Stimulated activated CD4-positive, alpha-beta T cell treated with anti-CD3 and anti-CD28 coated beads, Interleukin-1b, Interleukin-23, amount 100 ng/mL, for 24 hours (primary cell): Measurements from ENCODE around the gene CDC25B.

ENCODE experiments used
- DNase-seq, 4 experiments: peaks; one replicate each; pipeline ENCODE4 v3.0.0-alpha.2; 2020; ENCODE audit warnings: low read depth in 4 of 4, low spot score in 1 of 4

Gene CDC25B

GRCh38 chr20:3763671-3764601 is 32.2 kb upstream of the CDC25B start:
- no peak for DNase-seq

DNA sequence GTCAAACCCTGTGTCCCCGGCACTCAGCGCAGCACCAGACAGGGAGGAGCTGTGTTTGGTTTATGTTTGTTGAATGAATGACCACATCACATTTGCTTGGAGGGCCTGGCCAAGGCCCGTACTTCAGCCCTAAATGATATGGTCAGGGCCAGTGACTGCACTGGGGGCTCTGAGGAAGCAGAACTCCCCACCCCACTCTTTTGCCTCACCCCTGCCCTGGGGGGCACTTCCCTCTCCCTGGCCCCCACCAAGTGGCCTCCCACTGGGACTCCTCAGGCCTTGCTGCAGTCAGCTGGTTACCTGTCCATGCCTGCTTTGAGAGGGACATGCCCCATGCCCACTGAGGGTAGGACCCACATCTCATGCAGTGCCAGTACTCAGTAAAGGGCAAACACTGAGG is 31.5 kb upstream of the CDC25B start:
- DNase-seq: no peak

GRCh38 chr20:3765171-3765882 is 30.8 kb upstream of the CDC25B start:
- no peak for DNase-seq

DNA sequence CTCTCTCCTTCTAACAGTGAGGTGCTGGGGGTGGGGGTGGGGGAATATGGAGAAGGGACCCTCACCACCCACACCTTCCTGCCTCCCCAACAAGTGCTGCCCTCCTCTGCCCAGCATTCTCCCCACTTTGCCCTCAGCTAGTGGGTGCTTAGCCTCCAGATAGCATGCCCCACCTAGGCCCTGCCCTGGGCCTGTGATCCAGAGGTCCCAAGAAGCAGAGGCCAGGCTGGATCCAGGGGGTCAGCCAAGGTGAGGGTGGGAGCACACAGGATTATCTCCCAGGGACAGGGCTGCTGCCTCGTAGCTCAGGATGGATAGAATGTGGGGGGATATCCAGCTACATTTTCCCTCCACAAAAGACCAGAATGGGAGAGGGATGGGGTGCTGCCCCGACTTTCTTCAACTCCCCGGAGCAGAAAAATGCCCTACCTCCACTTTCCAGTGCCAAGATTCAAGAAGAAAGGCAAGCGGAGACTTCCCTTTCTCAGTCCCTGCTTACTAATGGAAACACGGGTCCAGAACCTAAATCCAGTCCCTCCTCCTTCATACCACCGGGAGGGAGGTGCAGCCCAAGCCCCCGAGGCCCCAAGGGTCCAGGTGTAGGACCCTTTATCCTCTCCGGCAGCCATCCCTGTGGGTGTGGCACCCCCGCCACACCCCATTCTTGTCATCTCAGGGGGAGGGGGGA is 29.5 kb upstream of the CDC25B start:
- no peak for DNase-seq

DNA sequence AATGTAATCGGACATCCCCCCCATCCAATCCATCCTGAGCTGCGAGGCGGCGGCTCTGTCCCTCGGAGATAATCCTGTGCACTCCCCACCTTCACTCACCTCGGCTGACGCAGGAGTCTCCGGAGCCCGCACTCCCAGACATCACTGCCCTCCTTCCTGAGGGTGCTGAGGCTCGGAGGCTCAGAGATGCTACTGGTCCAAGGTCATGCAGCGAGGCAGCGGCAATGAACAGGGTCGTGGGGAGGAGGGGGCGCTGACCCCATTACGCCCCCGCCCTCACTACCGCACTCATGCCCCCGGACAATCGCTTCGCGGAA is 29.0 kb upstream of the CDC25B start:
- DNase-seq: no peak

DNA sequence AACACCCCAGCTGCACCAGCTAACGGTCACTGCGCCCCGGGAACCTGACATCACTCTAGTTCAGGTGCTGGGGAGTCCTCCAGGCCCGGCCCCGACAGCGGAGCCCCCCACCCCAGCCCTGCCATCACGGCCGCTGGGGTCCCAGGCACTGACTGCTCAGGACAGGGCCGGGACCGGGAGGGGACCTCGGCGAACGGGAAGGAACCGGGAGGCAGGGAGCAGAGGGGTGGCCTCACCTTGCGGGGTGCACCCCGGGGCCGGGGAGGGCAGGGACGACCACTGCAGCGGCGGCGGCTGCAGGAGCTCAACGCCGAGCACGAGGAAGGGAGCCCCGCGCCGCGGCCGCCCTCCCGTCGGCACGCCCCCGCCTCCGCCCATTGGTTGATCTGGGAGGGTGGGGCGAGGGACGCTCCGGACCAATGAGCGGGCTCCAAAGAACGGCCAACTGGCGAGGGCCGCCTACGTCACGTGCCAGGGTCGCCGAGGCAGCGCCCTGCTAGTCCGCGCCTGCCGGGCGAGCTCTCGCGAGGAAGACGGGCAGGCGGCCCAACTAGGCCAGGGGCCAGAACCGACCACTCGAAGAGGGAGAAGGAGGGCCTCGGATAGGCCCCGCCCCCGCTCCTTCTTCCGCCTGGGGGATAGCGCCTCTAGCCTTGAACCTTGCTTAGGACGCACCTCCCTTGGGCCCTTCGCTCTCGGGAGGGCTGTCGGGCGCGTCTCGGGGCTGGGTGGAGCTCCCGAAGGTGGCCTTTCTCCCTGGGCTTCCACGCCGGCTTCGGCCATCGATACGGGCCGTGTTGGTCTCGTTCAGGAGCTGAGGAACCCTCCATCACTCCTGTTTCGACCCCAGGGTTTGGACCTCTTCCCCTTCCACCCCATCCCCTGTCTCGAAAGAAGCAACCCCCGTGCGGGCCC is 28.4 kb upstream of the CDC25B start, which contains the start of gene ADISSP:
ADISSP (minus strand) TSS at position 327 of the 915 bp plus-strand sequence. CDS start 7,653 bp downstream, outside the sequence.
- peak; percentile 80 to 98 (median 92) for DNase-seq

- DNase-seq: peak in 3 of 4 experiments; percentile 64 to 74 (median 65)
Observed at GRCh38 chr20:3768342-3769130, 27.6 kb upstream of the CDC25B start.

GRCh38 chr20:3771552-3772058 is 24.5 kb upstream of the CDC25B start:
- no peak for DNase-seq

- DNase-seq: no peak
Observed at GRCh38 chr20:3775457-3776108, 20.5 kb upstream of the CDC25B start.

DNA sequence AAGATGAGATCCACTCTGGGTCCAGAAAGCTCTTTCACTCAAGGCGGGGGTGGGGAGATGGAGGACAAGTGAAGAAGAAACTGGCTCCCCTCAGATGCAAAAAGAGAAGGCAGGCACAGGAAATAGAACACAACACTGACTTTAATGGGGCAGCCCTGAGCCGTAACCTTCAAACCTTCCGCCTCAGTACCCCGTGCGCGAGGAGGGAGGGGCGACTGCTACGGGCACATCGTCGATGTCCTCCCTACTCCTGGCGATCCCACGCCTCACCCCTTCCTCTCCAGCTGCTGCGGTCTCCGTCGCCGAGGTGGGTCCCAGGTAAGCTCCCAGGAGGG is 18.8 kb upstream of the CDC25B start:
- no peak for DNase-seq

- DNase-seq: peak in 1 of 4 experiments; percentile 34
Observed at GRCh38 chr20:3777716-3778629, 18.1 kb upstream of the CDC25B start.

DNA sequence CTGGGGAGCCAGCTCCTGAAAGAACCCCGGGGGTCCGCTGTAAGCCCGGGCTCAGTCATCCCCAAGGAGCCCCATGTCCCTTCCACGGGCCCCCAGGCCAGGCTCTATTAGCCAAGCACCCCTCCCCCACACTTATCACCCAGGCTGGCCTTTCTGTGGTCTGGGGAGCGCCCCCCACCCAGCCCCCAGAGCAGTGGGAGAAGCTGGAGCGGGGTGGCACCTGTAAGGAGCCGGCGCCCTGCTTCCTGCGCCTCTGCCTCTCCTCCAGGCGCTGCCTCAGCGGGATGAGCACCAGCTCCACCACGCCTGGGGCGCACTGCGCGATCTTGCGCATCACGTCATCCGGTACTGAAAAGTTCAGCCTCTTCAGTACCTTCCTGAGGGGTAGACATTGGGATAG is 17.1 kb upstream of the CDC25B start:
- no peak for DNase-seq

DNA sequence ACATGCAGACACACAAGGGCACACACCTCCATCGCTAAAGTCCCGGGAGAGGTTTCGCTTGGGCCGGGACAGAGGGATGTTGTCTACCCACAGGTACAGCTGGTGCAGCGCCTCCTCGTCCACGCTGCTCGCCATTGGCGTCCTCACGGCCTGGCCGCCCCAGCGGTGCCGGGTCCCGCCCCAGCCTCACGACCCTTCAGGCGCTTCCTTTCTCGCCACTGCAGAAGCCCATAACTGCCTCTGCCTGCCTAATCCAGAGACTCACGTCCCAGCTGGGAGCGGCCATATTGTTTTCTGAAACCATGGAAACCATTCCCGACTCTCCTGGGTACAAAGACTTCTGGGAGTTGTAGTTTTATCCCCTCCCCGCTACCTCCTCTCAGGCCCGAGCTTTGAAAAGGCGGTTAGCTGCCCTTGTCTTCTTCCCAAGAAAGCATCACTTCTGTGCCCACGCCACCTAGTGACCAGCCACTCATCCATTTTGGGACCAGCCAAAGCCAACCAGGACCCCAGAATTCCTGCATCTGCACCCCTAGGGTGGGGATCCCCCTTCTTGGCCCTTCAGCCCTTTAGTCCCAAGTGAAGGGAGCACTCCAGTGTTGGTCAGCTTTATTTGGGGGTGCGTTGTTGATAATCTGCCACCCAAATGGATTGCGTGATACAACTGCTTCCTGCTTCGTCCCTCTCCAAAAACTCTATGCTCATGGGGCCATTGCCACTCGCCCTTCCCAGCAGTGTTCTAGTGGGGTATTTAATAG is 14.8 kb upstream of the CDC25B start, which contains the start of gene SPEF1:
SPEF1 (minus strand) TSS at position 296 of the 758 bp plus-strand sequence; CDS start at position 135, 161 bp downstream.
- DNase-seq: no peak

DNA sequence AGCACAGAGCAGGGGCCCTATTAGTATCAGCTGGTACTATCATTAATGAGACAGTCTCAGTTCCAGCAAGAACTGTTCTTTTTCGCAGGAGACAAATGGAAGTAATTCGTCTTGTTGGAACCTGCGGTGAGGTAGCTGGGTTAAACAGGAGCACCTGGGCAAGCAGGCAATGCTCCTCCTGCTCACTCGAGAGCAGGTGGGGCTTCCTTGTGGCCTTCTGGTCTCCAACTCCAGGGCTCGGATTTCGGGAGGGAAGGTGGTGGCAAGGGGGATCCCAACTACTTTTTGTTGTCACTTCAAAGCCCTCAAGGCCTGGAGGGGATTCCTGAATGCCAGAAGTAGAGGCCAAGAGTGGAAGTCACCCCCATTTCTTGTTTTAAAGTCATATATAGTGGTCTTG is 13.5 kb upstream of the CDC25B start:
- no peak for DNase-seq

DNA sequence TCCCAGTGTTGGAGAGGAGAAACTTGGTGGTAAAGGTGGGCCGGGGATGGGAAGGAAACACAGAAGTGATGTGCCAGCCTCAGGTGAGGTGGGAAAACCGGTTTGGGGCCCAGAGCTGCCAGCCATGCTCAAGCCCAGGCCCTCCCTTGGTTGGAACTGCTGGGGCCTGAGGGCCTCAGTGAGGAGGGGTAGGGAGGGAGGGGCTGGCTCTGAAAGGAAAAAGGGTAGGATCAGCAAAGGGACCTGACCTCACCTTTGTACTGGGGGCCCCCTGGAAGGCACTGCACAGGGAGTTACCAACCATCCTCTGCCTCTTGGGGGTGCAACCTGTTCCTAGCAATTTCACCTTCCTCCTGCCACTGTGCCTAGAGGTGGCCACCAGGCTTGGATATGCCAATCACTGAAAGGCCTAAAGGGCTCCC is 13.0 kb upstream of the CDC25B start:
- no peak for DNase-seq

DNA sequence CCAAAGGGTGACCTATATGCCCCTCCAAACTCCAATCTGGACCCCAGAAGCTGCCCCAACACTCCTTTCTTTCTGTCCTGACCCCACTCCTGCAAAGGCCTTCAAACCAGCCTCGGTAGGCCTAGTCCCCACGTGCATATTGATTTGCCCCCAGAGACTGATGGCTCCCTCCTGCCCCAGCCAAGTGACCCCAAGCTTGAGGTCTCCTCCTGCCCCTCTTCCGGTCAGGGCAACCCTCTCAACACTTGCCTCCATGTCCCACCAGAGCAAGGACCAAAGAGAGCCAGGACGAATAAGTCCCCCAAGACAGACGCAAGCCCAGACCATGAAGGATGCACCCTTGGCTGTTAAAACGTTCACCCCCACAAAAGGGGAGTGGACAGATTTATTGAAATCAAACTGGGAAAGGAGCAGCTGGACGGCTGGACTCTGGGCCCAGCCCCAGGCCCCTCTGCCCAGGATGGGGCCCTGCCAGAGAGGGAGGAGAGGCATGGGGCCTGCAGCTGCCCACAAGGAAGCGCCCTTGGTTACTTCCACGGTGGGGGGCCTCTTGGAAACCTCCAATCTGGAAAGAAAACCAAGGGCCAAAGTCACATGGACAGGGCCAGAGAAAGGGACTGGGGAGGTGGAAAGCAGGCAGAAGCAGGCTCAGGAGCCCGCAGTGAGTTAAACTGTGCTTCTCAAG is 12.5 kb upstream of the CDC25B start:
- no peak for DNase-seq
